ENCODE data around the gene SAP30.

The SAP30 gene

GRCh38 chr4:173420801-173421200 is 50.0 kb downstream of the SAP30 start:
- H3K4me3 ChIP-seq (ENCODE audit: low read depth, low read length), result no peak overlapping the region
- TF ChIP-seq, protein P1, sequence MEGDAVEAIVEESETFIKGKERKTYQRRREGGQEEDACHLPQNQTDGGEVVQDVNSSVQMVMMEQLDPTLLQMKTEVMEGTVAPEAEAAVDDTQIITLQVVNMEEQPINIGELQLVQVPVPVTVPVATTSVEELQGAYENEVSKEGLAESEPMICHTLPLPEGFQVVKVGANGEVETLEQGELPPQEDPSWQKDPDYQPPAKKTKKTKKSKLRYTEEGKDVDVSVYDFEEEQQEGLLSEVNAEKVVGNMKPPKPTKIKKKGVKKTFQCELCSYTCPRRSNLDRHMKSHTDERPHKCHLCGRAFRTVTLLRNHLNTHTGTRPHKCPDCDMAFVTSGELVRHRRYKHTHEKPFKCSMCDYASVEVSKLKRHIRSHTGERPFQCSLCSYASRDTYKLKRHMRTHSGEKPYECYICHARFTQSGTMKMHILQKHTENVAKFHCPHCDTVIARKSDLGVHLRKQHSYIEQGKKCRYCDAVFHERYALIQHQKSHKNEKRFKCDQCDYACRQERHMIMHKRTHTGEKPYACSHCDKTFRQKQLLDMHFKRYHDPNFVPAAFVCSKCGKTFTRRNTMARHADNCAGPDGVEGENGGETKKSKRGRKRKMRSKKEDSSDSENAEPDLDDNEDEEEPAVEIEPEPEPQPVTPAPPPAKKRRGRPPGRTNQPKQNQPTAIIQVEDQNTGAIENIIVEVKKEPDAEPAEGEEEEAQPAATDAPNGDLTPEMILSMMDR (conservative IDR thresholded peaks at IDR 0.05; ENCODE audit: low read depth, low read length), result no peak
- no peak for DNase-seq (ENCODE audit: low read depth)

DNA sequence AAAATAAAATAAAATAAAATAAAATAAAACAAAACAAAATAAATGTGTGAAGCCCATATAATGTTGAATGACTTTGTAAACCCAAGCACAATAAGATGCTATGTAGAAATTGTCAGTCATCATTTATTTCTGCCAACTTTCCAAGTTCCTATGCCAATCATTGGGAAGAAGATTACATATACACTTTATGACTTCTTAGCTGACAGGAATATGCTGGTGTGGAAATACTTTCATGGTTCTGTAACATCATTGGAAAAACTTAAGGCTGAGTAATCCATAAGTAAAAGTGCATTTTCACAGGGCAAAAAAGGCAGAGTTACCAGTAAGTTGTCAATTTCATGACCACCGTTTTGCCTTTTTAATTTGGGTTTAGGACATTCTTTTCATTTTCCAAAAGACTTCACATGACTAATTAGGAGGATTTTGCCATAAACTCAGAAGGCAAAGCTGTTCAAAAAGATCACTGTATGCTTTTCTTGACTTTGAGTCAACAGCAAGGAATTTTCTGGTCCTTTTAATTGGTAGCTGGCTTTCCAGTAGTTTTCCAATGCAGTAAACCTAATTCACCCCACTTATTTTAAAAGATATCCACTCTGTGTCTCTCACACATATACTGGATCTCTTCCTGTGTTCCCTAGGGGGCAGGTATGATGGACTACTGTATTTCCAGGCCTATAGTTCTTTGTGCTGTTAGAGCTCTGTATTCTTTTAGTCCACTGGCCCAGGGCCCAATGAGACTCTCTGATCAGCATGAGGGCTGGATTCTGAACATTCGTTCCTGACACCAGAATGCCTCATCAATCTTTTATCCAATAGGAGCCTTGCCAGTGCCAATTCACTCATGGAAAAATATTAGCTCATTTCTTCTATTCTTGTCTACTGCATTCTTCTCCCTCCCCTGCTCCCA is 54.4 kb downstream of the SAP30 start:
- TF ChIP-seq, protein P1 (conservative IDR thresholded peaks at IDR 0.05; ENCODE audit: low read depth, low read length), result no peak
- no peak overlapping the region for H3K4me3 ChIP-seq (ENCODE audit: low read depth, low read length)
- DNase-seq (ENCODE audit: low read depth), result peak; percentile 73

GRCh38 chr4:173426064-173426463 is 55.3 kb downstream of the SAP30 start:
- H3K4me3 ChIP-seq (ENCODE audit: low read depth, low read length), result no peak overlapping the region
- DNase-seq (ENCODE audit: low read depth), result no peak
- TF ChIP-seq, protein P1 (conservative IDR thresholded peaks at IDR 0.05; ENCODE audit: low read depth, low read length), result no peak
